Measurements from ENCODE around the gene EPHB1. TPM values are rescaled to one million over a fixed set of nuclear protein-coding genes. Genes with fewer than 3 reads are reported as not detected.

Gene EPHB1
- total and polyA plus RNA-seq, 2 donors (not counting 3 experiments of a cell fraction or from before 2014, with no cell fraction given): 1.3 to 5.2 TPM

- Histone ChIP-seq H3K9me3 (replicated peaks; ENCODE audit: control insufficient read depth, insufficient read depth, low read length) (no peaks in the 10 kb centered on the region), H4K20me1 (replicated peaks; ENCODE audit: control insufficient read depth, extremely low read depth, insufficient read depth, low read length) (no peaks in the 10 kb centered on the region), H3K79me2 (ENCODE audit: control insufficient read depth, insufficient read depth, low read length) (no peaks in the 10 kb centered on the region), H3K4me1 (ENCODE audit: control insufficient read depth, extremely low read depth, insufficient read depth, low read length) (no peaks in the 10 kb centered on the region), H3K27ac (ENCODE audit: insufficient read depth, low read depth, low read length) (no peak overlapping the region), H3K36me3 (ENCODE audit: control insufficient read depth in 2 of 2, extremely low read depth in 1 of 2, insufficient read depth in 2 of 2, low read length in 2 of 2) (no peaks in the 10 kb centered on the region), H2AFZ (ENCODE audit: low read depth, low read length) (no peak overlapping the region), H3K9ac (replicated peaks; ENCODE audit: extremely low read depth, insufficient read depth, low read length) (no peak overlapping the region), H3K4me3 (replicated peaks in 1 of 3; ENCODE audit: insufficient read depth in 1 of 3, low read depth in 1 of 3, low read length in 3 of 3) (no peak overlapping the region), H3K9me1 (replicated peaks; ENCODE audit: control insufficient read depth, extremely low read depth, insufficient read depth, low read length) (no peaks in the 10 kb centered on the region), H3K27me3 (ENCODE audit: control insufficient read depth in 2 of 2, insufficient read depth in 2 of 2, low read length in 2 of 2) (no peaks in the 10 kb centered on the region), H3K4me2 (ENCODE audit: insufficient read depth, low read length) (no peak overlapping the region)
- ChIA-PET POLR2A (no interaction called here), CTCF (no interaction called here)
- FAIRE-seq (no peak), DNase-seq (ENCODE audit: low read depth, low spot score) (no peak)
- dilution Hi-C loops (cut with MboI; ENCODE audit: extremely low pct_ligation_motif_present, low sequenced_read_pairs): no loop called here
- no TSS peak for BruUV-seq (replicated peaks)
- intact Hi-C loops (cut with micrococcal nuclease): no loop called here
- TF ChIP-seq MAX (IDR thresholded peaks at IDR 0.05; ENCODE audit: insufficient read depth, insufficient read length) (no peak), POLR2AphosphoS5 (IDR thresholded peaks at IDR 0.05; ENCODE audit: insufficient read depth, low read depth, low read length) (no peak), POLR2A (IDR thresholded peaks at IDR 0.05; ENCODE audit: low read depth, low read length) (no peak), MYC (IDR thresholded peaks at IDR 0.05; ENCODE audit: low read depth, low read length) (no peak), JUN (IDR thresholded peaks at IDR 0.05; ENCODE audit: borderline replicate concordance, insufficient read depth, insufficient read length, low read depth) (no peak), GATA2 (IDR thresholded peaks at IDR 0.05; ENCODE audit: insufficient read depth, insufficient read length, low read depth, low read length) (no peak), EZH2 (IDR thresholded peaks at IDR 0.05; ENCODE audit: borderline replicate concordance, low read depth, low read length, severe bottlenecking) (no peak), FOS (IDR thresholded peaks at IDR 0.05; ENCODE audit: borderline replicate concordance, insufficient read depth, low read length) (no peak), CTCF (IDR thresholded peaks at IDR 0.05; ENCODE audit: extremely low read depth in 1 of 2, insufficient read depth in 1 of 2, low read depth in 1 of 2, low read length in 2 of 2) (no peak)
Observed at GRCh38 chr3:134751831-134752230, 43.2 kb upstream of the EPHB1 start.
